ENCODE data around the gene PERM1.

- no peak for TF ChIP-seq POLR2A (IDR thresholded peaks at IDR 0.05; ENCODE audit: low read depth)
- TF ChIP-seq CTCF (IDR thresholded peaks at IDR 0.05): no peak
- no peak for TF ChIP-seq POLR2AphosphoS5 (IDR thresholded peaks at IDR 0.05)
These were observed 21.9 kb upstream of the PERM1 start for GRCh38 chr1:1003618-1004419.

All from esophagus muscularis mucosa (tissue), 3 donors.